ENCODE data around the gene SCN7A. TPM values are rescaled to one million over a fixed set of nuclear protein-coding genes. Genes with fewer than 3 reads are reported as not detected.

SCN7A gene
- total and polyA plus RNA-seq, 4 donors, result 6.1 to 178 (median 23.6) TPM

DNA sequence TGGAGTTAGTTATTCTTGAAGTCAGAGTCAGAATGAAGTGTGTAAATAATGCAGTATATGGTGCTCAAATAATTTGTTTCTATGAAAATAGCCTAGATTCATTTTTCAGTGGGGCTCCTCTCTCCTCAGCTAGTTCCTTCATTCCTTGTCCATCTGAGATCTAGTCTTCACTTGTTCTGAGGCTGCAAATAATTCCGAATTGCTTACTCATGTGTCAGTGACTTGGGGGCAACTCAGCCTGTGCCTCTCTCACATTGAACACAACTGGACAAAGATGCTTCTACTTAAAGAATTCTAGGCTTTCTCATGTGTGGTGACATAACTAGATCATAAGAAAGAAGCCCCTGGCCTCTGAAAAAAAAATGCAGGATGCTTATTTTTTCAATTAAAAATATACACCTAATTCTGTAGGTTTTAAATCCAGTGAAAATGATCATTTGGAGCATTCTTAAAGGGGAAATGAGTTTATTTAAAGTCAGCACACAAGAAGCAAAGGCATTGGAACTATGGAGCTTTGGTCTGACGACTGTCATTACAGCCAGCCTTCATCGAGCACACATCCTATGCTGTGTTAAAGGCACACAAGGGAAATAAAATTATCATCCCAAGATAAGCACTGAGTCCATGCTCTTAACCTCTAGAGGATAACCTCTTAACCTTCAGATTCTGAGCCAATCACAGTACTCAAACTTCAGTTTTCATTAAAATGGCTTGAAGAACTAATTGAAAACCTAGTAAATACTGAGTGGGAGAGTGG is 24.8 kb upstream of the SCN7A start:
- Histone ChIP-seq H3K9me3 (ENCODE audit: control insufficient read depth in 4 of 4, insufficient read depth in 3 of 4, low read length in 3 of 4) (no peaks in the 10 kb centered on the region), H3K4me1 (ENCODE audit: control insufficient read depth in 5 of 5, insufficient read depth in 5 of 5, low read length in 5 of 5) (peaks cover 0 to 10% (median 0%) of the 10 kb centered on the region in 5 donors), H3K27ac (ENCODE audit: low read depth in 1 of 2, low read length in 1 of 2) (no peak overlapping the region), H3K27me3 (ENCODE audit: control insufficient read depth in 3 of 3, insufficient read depth in 3 of 3, low read length in 2 of 3) (no peaks in the 10 kb centered on the region), H3K9ac (ENCODE audit: insufficient read depth in 1 of 2, low read length in 2 of 2) (no peak overlapping the region), H3K4me3 (no peak overlapping the region), H3K36me3 (ENCODE audit: control insufficient read depth in 4 of 4, insufficient read depth in 4 of 4, low read length in 4 of 4) (no peaks in the 10 kb centered on the region)
- TF ChIP-seq, protein P1, sequence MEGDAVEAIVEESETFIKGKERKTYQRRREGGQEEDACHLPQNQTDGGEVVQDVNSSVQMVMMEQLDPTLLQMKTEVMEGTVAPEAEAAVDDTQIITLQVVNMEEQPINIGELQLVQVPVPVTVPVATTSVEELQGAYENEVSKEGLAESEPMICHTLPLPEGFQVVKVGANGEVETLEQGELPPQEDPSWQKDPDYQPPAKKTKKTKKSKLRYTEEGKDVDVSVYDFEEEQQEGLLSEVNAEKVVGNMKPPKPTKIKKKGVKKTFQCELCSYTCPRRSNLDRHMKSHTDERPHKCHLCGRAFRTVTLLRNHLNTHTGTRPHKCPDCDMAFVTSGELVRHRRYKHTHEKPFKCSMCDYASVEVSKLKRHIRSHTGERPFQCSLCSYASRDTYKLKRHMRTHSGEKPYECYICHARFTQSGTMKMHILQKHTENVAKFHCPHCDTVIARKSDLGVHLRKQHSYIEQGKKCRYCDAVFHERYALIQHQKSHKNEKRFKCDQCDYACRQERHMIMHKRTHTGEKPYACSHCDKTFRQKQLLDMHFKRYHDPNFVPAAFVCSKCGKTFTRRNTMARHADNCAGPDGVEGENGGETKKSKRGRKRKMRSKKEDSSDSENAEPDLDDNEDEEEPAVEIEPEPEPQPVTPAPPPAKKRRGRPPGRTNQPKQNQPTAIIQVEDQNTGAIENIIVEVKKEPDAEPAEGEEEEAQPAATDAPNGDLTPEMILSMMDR (IDR thresholded peaks at IDR 0.05; ENCODE audit: control extremely low read depth, extremely low read depth), result no peak
- WGBS, 2 donors, result 66 to 84% methylated on average over 3 of the region's 3 CpGs
- no peak for DNase-seq
- no peak for ATAC-seq (ENCODE audit: insufficient read depth, low FRiP score)

- DNase-seq, result no peak
- no peaks in the 10 kb centered on the region for H3K9me3 ChIP-seq (ENCODE audit: control insufficient read depth in 4 of 4, insufficient read depth in 3 of 4, low read length in 3 of 4)
- no peak overlapping the region for H3K27ac ChIP-seq (ENCODE audit: low read depth in 1 of 2, low read length in 1 of 2)
- H3K4me1 ChIP-seq (ENCODE audit: control insufficient read depth in 5 of 5, insufficient read depth in 5 of 5, low read length in 5 of 5), result peaks cover 0 to 13% (median 0%) of the 10 kb centered on the region in 5 donors
- no peak overlapping the region for H3K9ac ChIP-seq (ENCODE audit: insufficient read depth in 1 of 2, low read length in 2 of 2)
- H3K27me3 ChIP-seq (ENCODE audit: control insufficient read depth in 3 of 3, insufficient read depth in 3 of 3, low read length in 2 of 3), result no peaks in the 10 kb centered on the region
- H3K4me3 ChIP-seq, result no peak overlapping the region
- TF ChIP-seq, protein P1 (IDR thresholded peaks at IDR 0.05; ENCODE audit: control extremely low read depth, extremely low read depth), result no peak
- H3K36me3 ChIP-seq (ENCODE audit: control insufficient read depth in 4 of 4, insufficient read depth in 4 of 4, low read length in 4 of 4), result no peaks in the 10 kb centered on the region
- no peak for ATAC-seq (ENCODE audit: insufficient read depth, low FRiP score)
Observed at GRCh38 chr2:166517533-166518061, 23.5 kb upstream of the SCN7A start.

DNA sequence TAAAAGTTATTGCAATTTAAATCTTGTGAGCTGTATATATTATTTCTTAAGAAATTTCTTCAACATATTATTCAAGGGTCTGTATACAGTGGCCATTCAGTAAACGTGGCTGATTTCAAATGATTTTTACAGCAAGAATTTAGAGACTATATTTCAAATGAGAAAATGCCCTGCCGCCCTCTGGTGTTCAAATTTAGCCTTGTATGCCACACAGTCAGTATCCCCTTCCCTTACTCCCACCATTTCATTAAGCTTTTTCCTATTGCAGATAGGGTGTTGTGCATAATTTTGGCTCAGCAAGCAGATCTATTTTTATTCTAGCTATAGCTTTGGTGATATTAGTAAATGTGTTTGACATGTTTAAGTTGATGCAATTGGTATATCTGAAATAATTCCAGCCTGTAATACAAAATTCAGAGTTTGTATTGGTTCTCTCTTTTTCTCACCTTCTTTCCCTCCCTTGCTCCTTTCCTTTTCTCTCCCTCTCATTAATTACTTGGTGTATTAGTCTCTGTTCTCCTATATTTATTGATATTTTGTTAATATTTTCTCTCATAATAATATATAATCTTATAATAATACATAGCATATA is 22.8 kb upstream of the SCN7A start:
- Histone ChIP-seq H3K27me3 (ENCODE audit: control insufficient read depth in 3 of 3, insufficient read depth in 3 of 3, low read length in 2 of 3) (no peaks in the 10 kb centered on the region), H3K27ac (ENCODE audit: low read depth in 1 of 2, low read length in 1 of 2) (no peak overlapping the region), H3K4me1 (ENCODE audit: control insufficient read depth in 5 of 5, insufficient read depth in 5 of 5, low read length in 5 of 5) (peaks cover 0 to 13% (median 0%) of the 10 kb centered on the region in 5 donors), H3K36me3 (ENCODE audit: control insufficient read depth in 4 of 4, insufficient read depth in 4 of 4, low read length in 4 of 4) (no peaks in the 10 kb centered on the region), H3K9me3 (ENCODE audit: control insufficient read depth in 4 of 4, insufficient read depth in 3 of 4, low read length in 3 of 4) (no peaks in the 10 kb centered on the region), H3K9ac (ENCODE audit: insufficient read depth in 1 of 2, low read length in 2 of 2) (no peak overlapping the region), H3K4me3 (no peak overlapping the region)
- TF ChIP-seq, protein P1 (IDR thresholded peaks at IDR 0.05; ENCODE audit: control extremely low read depth, extremely low read depth), result peak; percentile 26
- ATAC-seq (ENCODE audit: insufficient read depth, low FRiP score) (no peak), DNase-seq (peak; percentile 64 to 80 (median 76))
- 4 to 9% methylated on average over 2 of the region's 2 CpGs for WGBS, 2 donors

Data from lung (tissue), 12 donors.